Calu3 (cell line): Measurements from ENCODE around the gene MINPP1. TPM values are rescaled to one million over a fixed set of nuclear protein-coding genes. Genes with fewer than 3 reads are reported as not detected.

ENCODE experiments used
- BruUV-seq: library from RNA; stranded (reverse); fragments of 400-500 nt; replicated peaks from 2 replicates; lab custom pipeline; 2021; lab: Mats Ljungman, UMichigan
- CTCF ChIA-PET: fragments of 300-600 bp; sonication (Branson Sonifier 250); formaldehyde crosslinking; loops from one replicate; lab custom pipeline; 2022; ENCODE audit warnings: antibody characterized with exemption; lab: Charles Lee
- DNase-seq: peaks from one replicate; pipeline ENCODE4 v3.0.0; 2022
- H3K27ac Mint-ChIP-seq: one replicate; pipeline ENCODE4 v1.8.0; 2022; ENCODE audit warnings: mixed read lengths; ENCODE audit not compliant: unreplicated experiment
- H3K27me3 Mint-ChIP-seq: one replicate; pipeline ENCODE4 v1.8.0; 2022; ENCODE audit warnings: mixed read lengths; ENCODE audit not compliant: unreplicated experiment
- H3K36me3 Mint-ChIP-seq: one replicate; pipeline ENCODE4 v1.8.0; 2022; ENCODE audit warnings: mild to moderate bottlenecking, moderate library complexity, mixed read lengths; ENCODE audit not compliant: insufficient read depth, unreplicated experiment
- H3K4me1 Mint-ChIP-seq: one replicate; pipeline ENCODE4 v1.8.0; 2022; ENCODE audit warnings: mild to moderate bottlenecking, low read depth, mixed read lengths; ENCODE audit not compliant: unreplicated experiment
- H3K4me3 Mint-ChIP-seq: one replicate; pipeline ENCODE4 v1.8.0; 2022; ENCODE audit warnings: mild to moderate bottlenecking, low read depth, moderate library complexity, mixed read lengths; ENCODE audit not compliant: unreplicated experiment
- H3K9me3 Mint-ChIP-seq: one replicate; pipeline ENCODE4 v1.8.0; 2022; ENCODE audit warnings: low read depth, mixed read lengths; ENCODE audit not compliant: unreplicated experiment
- CTCF ChIP-seq: fragments of 200-600 bp; IDR thresholded peaks from one replicate; pipeline ENCODE4 v1.8.0; 2022; ENCODE audit warnings: antibody characterized with exemption; ENCODE audit not compliant: unreplicated experiment
- intact Hi-C: fragments of 100-400 bp; cut with micrococcal nuclease; formaldehyde crosslinking; loops from one replicate; pipeline ENCODE4 v1.10.0; 2022; ENCODE audit not compliant: unreplicated experiment
- microRNA-seq: library from miRNA; unstranded; fragments of <30 nt; microRNA quantifications from one replicate; pipeline ENCODE4 v1.2.0, GENCODE V29; 2022
- total RNA-seq: library from RNA; stranded (reverse); gene quantifications from 2 replicates; pipeline ENCODE4 v1.2.3, GENCODE V29; 2022

MINPP1 gene
- total RNA-seq, 1 experiment from 2014 or later, result 12.6 TPM

DNA sequence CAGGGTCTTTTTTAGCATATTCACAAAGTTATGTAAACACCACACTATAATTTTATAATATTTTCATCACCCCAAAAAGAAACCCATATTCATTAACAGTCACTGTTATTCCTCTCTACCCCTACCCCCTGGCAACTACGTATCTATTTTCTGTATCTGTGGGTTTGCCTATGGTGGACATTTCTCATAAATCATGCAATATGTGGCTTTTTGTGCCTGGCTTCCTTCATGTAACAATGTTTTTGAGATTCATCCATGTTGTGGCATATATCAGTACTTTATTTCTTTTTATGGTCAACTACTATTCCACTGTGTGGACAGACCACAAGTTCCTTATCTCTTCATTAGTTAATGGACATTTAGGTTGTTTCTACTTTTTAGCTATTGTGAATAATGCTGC is 95.9 kb downstream of the MINPP1 start:
- H3K27me3 Mint-ChIP-seq, result no peaks in the 10 kb centered on the region

More for the DNA sequence above, 95.9 kb downstream of the MINPP1 start:
- TF ChIP-seq CTCF, result no peak
- DNase-seq, result no peak
- Mint-ChIP-seq H3K27ac (no peak overlapping the region), H3K4me1 (peaks cover 16% of the 10 kb centered on the region), H3K9me3 (peaks cover 3% of the 10 kb centered on the region), H3K36me3 (no peaks in the 10 kb centered on the region), H3K4me3 (no peak overlapping the region)
- BruUV-seq, result no TSS peak
- CTCF ChIA-PET, result no interaction called here
- intact Hi-C loops, result no loop called here

Small RNA genes lying within 50 kb of the gene (microRNA-seq; reads per million reads assigned to microRNA genes)
- gene MIR4678, result not detected

Other genes starting within 250 kb of the MINPP1 start
- gene NUTM2D, start 147.1 kb upstream of the MINPP1 start, total RNA-seq, result 2.4 and 3.8 TPM in 2 replicates
- 12.6 and 12.7 TPM in 2 replicates for gene PAPSS2, start 155.0 kb downstream of the MINPP1 start, total RNA-seq